OCI-LY7 (cell line): Measurements from ENCODE around the gene COQ8B.

ENCODE experiments used
- EZH2phosphoT487 ChIP-seq: fragments of 200-600 bp; sonication (generic); IDR thresholded peaks from 2 replicates; pipeline ENCODE4 v1.6.1; 2018; ENCODE audit warnings: low read depth, borderline replicate concordance, mild to moderate bottlenecking, mixed run types, antibody characterized with exemption, low read length, moderate library complexity, mixed read lengths
- TF ChIP-seq, protein P1 (sequence below): fragments of 200-600 bp; sonication (generic); conservative IDR thresholded peaks from 2 replicates; pipeline ENCODE4 v1.5.1; 2014; ENCODE audit warnings: mild to moderate bottlenecking, antibody characterized with exemption, low read length, moderate library complexity, mixed read lengths

DNA sequence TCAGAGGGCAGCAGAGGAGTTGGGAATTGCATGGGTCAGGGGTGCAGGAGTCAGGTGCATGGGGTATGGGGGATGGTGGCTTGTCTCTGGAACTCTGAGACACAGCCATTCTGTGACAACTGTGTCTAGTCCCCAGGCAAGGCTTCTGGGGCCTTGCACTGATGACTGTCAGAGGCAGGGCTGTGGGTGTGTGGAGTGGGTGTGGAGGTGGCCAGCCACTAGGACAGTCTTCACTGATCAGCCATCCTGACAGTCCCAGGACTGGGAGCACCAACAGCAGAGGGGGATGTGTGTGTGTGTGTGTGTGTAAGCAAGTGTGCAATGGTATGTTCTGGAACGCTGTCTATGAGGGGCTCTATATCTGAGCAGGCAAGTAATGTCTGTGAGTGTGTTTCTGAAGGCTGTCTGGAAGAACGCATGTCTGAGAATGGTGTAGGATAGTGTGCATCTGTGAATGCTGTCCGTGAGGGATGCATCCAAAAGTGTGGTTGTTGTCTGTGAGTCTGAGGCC lies 31.6 kb downstream of the COQ8B start:
- TF ChIP-seq, protein P1, sequence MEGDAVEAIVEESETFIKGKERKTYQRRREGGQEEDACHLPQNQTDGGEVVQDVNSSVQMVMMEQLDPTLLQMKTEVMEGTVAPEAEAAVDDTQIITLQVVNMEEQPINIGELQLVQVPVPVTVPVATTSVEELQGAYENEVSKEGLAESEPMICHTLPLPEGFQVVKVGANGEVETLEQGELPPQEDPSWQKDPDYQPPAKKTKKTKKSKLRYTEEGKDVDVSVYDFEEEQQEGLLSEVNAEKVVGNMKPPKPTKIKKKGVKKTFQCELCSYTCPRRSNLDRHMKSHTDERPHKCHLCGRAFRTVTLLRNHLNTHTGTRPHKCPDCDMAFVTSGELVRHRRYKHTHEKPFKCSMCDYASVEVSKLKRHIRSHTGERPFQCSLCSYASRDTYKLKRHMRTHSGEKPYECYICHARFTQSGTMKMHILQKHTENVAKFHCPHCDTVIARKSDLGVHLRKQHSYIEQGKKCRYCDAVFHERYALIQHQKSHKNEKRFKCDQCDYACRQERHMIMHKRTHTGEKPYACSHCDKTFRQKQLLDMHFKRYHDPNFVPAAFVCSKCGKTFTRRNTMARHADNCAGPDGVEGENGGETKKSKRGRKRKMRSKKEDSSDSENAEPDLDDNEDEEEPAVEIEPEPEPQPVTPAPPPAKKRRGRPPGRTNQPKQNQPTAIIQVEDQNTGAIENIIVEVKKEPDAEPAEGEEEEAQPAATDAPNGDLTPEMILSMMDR: no peak
- TF ChIP-seq EZH2phosphoT487: no peak
